Activated effector memory CD4-positive, alpha-beta T cell treated with Interleukin-2 at 50 U/mL for 16 hours (primary cell): Measurements from ENCODE around the gene CXCR4.

Experiments
- DNase-seq: peaks from one replicate; pipeline ENCODE4 v3.0.0-alpha.2; 2020

Gene CXCR4

GRCh38 chr2:136117909-136118818 lies at the start of gene CXCR4:
TSS of gene CXCR4 (minus strand) at chr2:136118149. CDS start at chr2:136118060, 89 bp downstream.
- peak; percentile 92 for DNase-seq

- DNase-seq, result no peak
These were observed 46.4 kb upstream of the CXCR4 start for GRCh38 chr2:136164280-136164776.

GRCh38 chr2:136162438-136162837 lies 44.5 kb upstream of the CXCR4 start:
- no peak for DNase-seq

- no peak for DNase-seq
These were observed 38.5 kb upstream of the CXCR4 start for GRCh38 chr2:136156411-136156810.

- DNase-seq, result no peak
These were observed 36.4 kb upstream of the CXCR4 start for GRCh38 chr2:136154384-136154783.

- DNase-seq, result no peak
These were observed 33.3 kb upstream of the CXCR4 start for GRCh38 chr2:136151021-136151971.

GRCh38 chr2:136149011-136149410 lies 31.1 kb upstream of the CXCR4 start:
- no peak for DNase-seq

GRCh38 chr2:136146564-136146963 lies 28.6 kb upstream of the CXCR4 start:
- DNase-seq, result no peak

GRCh38 chr2:136143603-136144451 lies 25.9 kb upstream of the CXCR4 start:
- no peak for DNase-seq

- DNase-seq, result no peak
These were observed 23.7 kb upstream of the CXCR4 start for GRCh38 chr2:136141510-136142149.

- no peak for DNase-seq
These were observed 21.7 kb upstream of the CXCR4 start for GRCh38 chr2:136139631-136140030.

- DNase-seq, result no peak
These were observed 20.0 kb upstream of the CXCR4 start for GRCh38 chr2:136137982-136138381.

- no peak for DNase-seq
These were observed 19.0 kb upstream of the CXCR4 start for GRCh38 chr2:136136931-136137330.

- peak; percentile 66 for DNase-seq
These were observed 18.3 kb upstream of the CXCR4 start for GRCh38 chr2:136135921-136136906.

GRCh38 chr2:136135462-136135861 lies 17.5 kb upstream of the CXCR4 start:
- no peak for DNase-seq

- no peak for DNase-seq
These were observed 16.2 kb upstream of the CXCR4 start for GRCh38 chr2:136134126-136134525.

GRCh38 chr2:136133586-136133985 lies 15.6 kb upstream of the CXCR4 start:
- no peak for DNase-seq

- no peak for DNase-seq
These were observed 15.2 kb upstream of the CXCR4 start for GRCh38 chr2:136133176-136133575.

GRCh38 chr2:136132825-136133155 lies 14.8 kb upstream of the CXCR4 start:
- no peak for DNase-seq

- DNase-seq, result peak; percentile 63
These were observed 14.2 kb upstream of the CXCR4 start for GRCh38 chr2:136131961-136132824.
